GM06990 (cell line): ENCODE results near the gene ZFAND3.

Source experiments
- DNase-seq: peaks from one replicate; pipeline ENCODE4 v3.0.0-alpha.2; 2011; ENCODE audit not compliant: insufficient read length; ENCODE audit errors: extremely low read depth
- H3K27me3 ChIP-seq: replicated peaks from 2 replicates; pipeline ENCODE4 v1.6.0; 2011; ENCODE audit warnings: low read length; ENCODE audit not compliant: control insufficient read depth, insufficient read depth
- H3K36me3 ChIP-seq: 2 replicates; pipeline ENCODE4 v1.5.1; 2011; ENCODE audit warnings: low read length; ENCODE audit not compliant: control insufficient read depth, insufficient read depth
- H3K4me3 ChIP-seq: replicated peaks from 2 replicates; pipeline ENCODE4 v1.5.1; 2011; ENCODE audit warnings: low read depth, mild to moderate bottlenecking, control low read depth, low read length
- TF ChIP-seq, protein P1 (sequence below): IDR thresholded peaks from 2 replicates; pipeline ENCODE4 v1.5.1; 2011; ENCODE audit warnings: low read length, control low read depth, mild to moderate bottlenecking, inconsistent platforms; ENCODE audit not compliant: insufficient read depth, poor library complexity, severe bottlenecking

The ZFAND3 gene

GRCh38 chr6:37800703-37801604 is 18.6 kb upstream of the ZFAND3 start:
- no peak overlapping the region for H3K4me3 ChIP-seq
- no peaks in the 10 kb centered on the region for H3K27me3 ChIP-seq
- TF ChIP-seq, protein P1, sequence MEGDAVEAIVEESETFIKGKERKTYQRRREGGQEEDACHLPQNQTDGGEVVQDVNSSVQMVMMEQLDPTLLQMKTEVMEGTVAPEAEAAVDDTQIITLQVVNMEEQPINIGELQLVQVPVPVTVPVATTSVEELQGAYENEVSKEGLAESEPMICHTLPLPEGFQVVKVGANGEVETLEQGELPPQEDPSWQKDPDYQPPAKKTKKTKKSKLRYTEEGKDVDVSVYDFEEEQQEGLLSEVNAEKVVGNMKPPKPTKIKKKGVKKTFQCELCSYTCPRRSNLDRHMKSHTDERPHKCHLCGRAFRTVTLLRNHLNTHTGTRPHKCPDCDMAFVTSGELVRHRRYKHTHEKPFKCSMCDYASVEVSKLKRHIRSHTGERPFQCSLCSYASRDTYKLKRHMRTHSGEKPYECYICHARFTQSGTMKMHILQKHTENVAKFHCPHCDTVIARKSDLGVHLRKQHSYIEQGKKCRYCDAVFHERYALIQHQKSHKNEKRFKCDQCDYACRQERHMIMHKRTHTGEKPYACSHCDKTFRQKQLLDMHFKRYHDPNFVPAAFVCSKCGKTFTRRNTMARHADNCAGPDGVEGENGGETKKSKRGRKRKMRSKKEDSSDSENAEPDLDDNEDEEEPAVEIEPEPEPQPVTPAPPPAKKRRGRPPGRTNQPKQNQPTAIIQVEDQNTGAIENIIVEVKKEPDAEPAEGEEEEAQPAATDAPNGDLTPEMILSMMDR = no peak
- no peaks in the 10 kb centered on the region for H3K36me3 ChIP-seq
- DNase-seq = no peak

DNA sequence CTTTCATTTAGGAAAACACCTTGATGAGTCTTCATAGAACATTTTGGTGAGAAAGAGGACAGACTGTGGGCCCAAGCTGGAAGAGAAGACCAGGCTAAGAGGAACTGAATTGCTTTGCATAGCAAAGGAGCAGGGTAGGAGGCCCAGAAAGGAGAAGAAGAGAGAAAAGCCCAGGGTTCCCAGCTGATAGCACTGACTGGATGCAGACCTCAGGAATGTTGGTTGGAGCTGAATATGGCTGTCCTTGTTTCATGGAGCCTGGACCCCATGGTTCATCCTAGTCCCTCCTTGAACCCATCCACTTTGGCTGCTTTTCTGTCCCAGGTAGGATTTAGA is 18.0 kb upstream of the ZFAND3 start:
- TF ChIP-seq, protein P1 = no peak
- Histone ChIP-seq H3K4me3 (no peak overlapping the region), H3K27me3 (no peaks in the 10 kb centered on the region), H3K36me3 (no peaks in the 10 kb centered on the region)
- DNase-seq = no peak

- TF ChIP-seq, protein P1 = no peak
- H3K4me3 ChIP-seq = no peak overlapping the region
- no peaks in the 10 kb centered on the region for H3K27me3 ChIP-seq
- H3K36me3 ChIP-seq = no peaks in the 10 kb centered on the region
- DNase-seq = no peak
Measured at GRCh38 chr6:37802810-37803209, 16.7 kb upstream of the ZFAND3 start.

- Histone ChIP-seq H3K36me3 (no peaks in the 10 kb centered on the region), H3K27me3 (no peaks in the 10 kb centered on the region), H3K4me3 (no peak overlapping the region)
- no peak for DNase-seq
- TF ChIP-seq, protein P1 = no peak
Measured at GRCh38 chr6:37804586-37804985, 14.9 kb upstream of the ZFAND3 start.

- Histone ChIP-seq H3K4me3 (no peak overlapping the region), H3K27me3 (no peaks in the 10 kb centered on the region), H3K36me3 (no peaks in the 10 kb centered on the region)
- TF ChIP-seq, protein P1 = no peak
- DNase-seq = no peak
Measured at GRCh38 chr6:37806213-37806612, 13.3 kb upstream of the ZFAND3 start.
